ENCODE measurements around the gene TBX5.

Gene TBX5

GRCh38 chr12:114406316-114406983 is 506 bp upstream of the TBX5 start:
- DNase-seq (ENCODE audit: low read depth): no peak

GRCh38 chr12:114404926-114405518 is 922 bp downstream of the TBX5 start:
- no peak for DNase-seq (ENCODE audit: low read depth)

GRCh38 chr12:114404083-114404925 is 1.6 kb downstream of the TBX5 start:
- DNase-seq (ENCODE audit: low read depth): no peak

GRCh38 chr12:114403690-114404066 is 2.3 kb downstream of the TBX5 start:
- DNase-seq (ENCODE audit: low read depth): no peak

- DNase-seq (ENCODE audit: low read depth): no peak
Measured at GRCh38 chr12:114403011-114403689, 2.8 kb downstream of the TBX5 start.

GRCh38 chr12:114402084-114402717 is 3.7 kb downstream of the TBX5 start:
- DNase-seq (ENCODE audit: low read depth): no peak

- no peak for DNase-seq (ENCODE audit: low read depth)
Measured at GRCh38 chr12:114401328-114402083, 4.4 kb downstream of the TBX5 start.

GRCh38 chr12:114400925-114401324 is 5.0 kb downstream of the TBX5 start:
- DNase-seq (ENCODE audit: low read depth): no peak

GRCh38 chr12:114400361-114400811 is 5.6 kb downstream of the TBX5 start:
- no peak for DNase-seq (ENCODE audit: low read depth)

- no peak for DNase-seq (ENCODE audit: low read depth)
Measured at GRCh38 chr12:114399664-114400211, 6.2 kb downstream of the TBX5 start.

- no peak for DNase-seq (ENCODE audit: low read depth)
Measured at GRCh38 chr12:114397978-114398881, 7.7 kb downstream of the TBX5 start.

GRCh38 chr12:114396869-114397719 is 8.8 kb downstream of the TBX5 start:
- DNase-seq (ENCODE audit: low read depth): no peak

GRCh38 chr12:114396153-114396868 is 9.6 kb downstream of the TBX5 start:
- no peak for DNase-seq (ENCODE audit: low read depth)

GRCh38 chr12:114395755-114396152 is 10.2 kb downstream of the TBX5 start:
- no peak for DNase-seq (ENCODE audit: low read depth)

- DNase-seq (ENCODE audit: low read depth): no peak
Measured at GRCh38 chr12:114395233-114395632, 10.7 kb downstream of the TBX5 start.

GRCh38 chr12:114393569-114393968 is 12.4 kb downstream of the TBX5 start:
- no peak for DNase-seq (ENCODE audit: low read depth)

GRCh38 chr12:114392909-114393308 is 13.0 kb downstream of the TBX5 start:
- DNase-seq (ENCODE audit: low read depth): no peak

GRCh38 chr12:114391088-114391487 is 14.9 kb downstream of the TBX5 start:
- no peak for DNase-seq (ENCODE audit: low read depth)

Measured in iris pigment epithelial cell (primary cell).